Mucosa of rectum (tissue), 2 donors: ENCODE measurements around the gene SMIM5.

Experiments used
- H3K27ac ChIP-seq, 2 donors: one replicate each; pipeline ENCODE4 v1.7.0; 2013; ENCODE audit warnings: inconsistent platforms in 2 of 2, low read depth in 2 of 2, low read length in 2 of 2
- H3K27me3 ChIP-seq, 2 donors: one replicate each; pipeline ENCODE4 v1.7.0; 2013; ENCODE audit warnings: low read length in 2 of 2; ENCODE audit not compliant: control insufficient read depth in 2 of 2, insufficient read depth in 2 of 2
- H3K36me3 ChIP-seq, 2 donors: one replicate each; pipeline ENCODE4 v1.7.0; 2013; ENCODE audit warnings: low read length in 2 of 2; ENCODE audit not compliant: control insufficient read depth in 2 of 2, insufficient read depth in 2 of 2
- H3K4me1 ChIP-seq, 2 donors: one replicate each; pipeline ENCODE4 v1.7.0; 2013; ENCODE audit warnings: low read length in 2 of 2, mild to moderate bottlenecking in 1 of 2; ENCODE audit not compliant: control insufficient read depth in 2 of 2, insufficient read depth in 2 of 2
- H3K4me3 ChIP-seq, 2 donors: one replicate each; pipeline ENCODE4 v1.7.0; 2013; ENCODE audit warnings: low read length in 2 of 2
- H3K9ac ChIP-seq, 2 donors: one replicate each; pipeline ENCODE4 v1.7.0; 2013; ENCODE audit warnings: low read length in 2 of 2, low read depth in 1 of 2, mild to moderate bottlenecking in 1 of 2
- H3K9me3 ChIP-seq, 2 donors: one replicate each; pipeline ENCODE4 v1.7.0; 2013; ENCODE audit warnings: low read length in 2 of 2; ENCODE audit not compliant: control insufficient read depth in 2 of 2
- donor health status: healthy.
- donor health status: Normal muscosa, but diverticular disease.

The SMIM5 gene

GRCh38 chr17:75679706-75680211 lies 46.5 kb downstream of the SMIM5 start:
- no peaks in the 10 kb centered on the region for H3K27me3 ChIP-seq
- H3K4me1 ChIP-seq: peaks cover 10 to 27% of the 10 kb centered on the region in 2 donors
- H3K4me3 ChIP-seq: peak overlapping the region in 1 of 2 donors; percentile 43
- peaks cover 3 to 18% of the 10 kb centered on the region in 2 donors for H3K36me3 ChIP-seq
- H3K9me3 ChIP-seq: no peaks in the 10 kb centered on the region
- H3K27ac ChIP-seq: peak overlapping the region; percentile 64 to 83
- peak overlapping the region in 1 of 2 donors; percentile 61 for H3K9ac ChIP-seq

GRCh38 chr17:75680431-75680830 lies 47.2 kb downstream of the SMIM5 start:
- Histone ChIP-seq H3K9ac (no peak overlapping the region), H3K9me3 (no peaks in the 10 kb centered on the region), H3K27ac (peak overlapping the region; percentile 64 to 83), H3K4me3 (no peak overlapping the region), H3K4me1 (peaks cover 15 to 34% of the 10 kb centered on the region in 2 donors), H3K27me3 (no peaks in the 10 kb centered on the region), H3K36me3 (peaks cover 3 to 18% of the 10 kb centered on the region in 2 donors)

- no peaks in the 10 kb centered on the region for H3K27me3 ChIP-seq
- H3K36me3 ChIP-seq: peaks cover 0 to 15% of the 10 kb centered on the region in 2 donors
- H3K9me3 ChIP-seq: no peaks in the 10 kb centered on the region
- no peak overlapping the region for H3K4me3 ChIP-seq
- H3K4me1 ChIP-seq: peaks cover 15 to 38% of the 10 kb centered on the region in 2 donors
- no peak overlapping the region for H3K9ac ChIP-seq
- H3K27ac ChIP-seq: peak overlapping the region in 1 of 2 donors; percentile 11
Observed at GRCh38 chr17:75681289-75681688, 48.1 kb downstream of the SMIM5 start.

- peaks cover 15 to 38% of the 10 kb centered on the region in 2 donors for H3K4me1 ChIP-seq
- no peaks in the 10 kb centered on the region for H3K27me3 ChIP-seq
- H3K36me3 ChIP-seq: peaks cover 0 to 15% of the 10 kb centered on the region in 2 donors
- no peak overlapping the region for H3K9ac ChIP-seq
- peak overlapping the region; percentile 71 to 84 for H3K27ac ChIP-seq
- H3K9me3 ChIP-seq: no peaks in the 10 kb centered on the region
- no peak overlapping the region for H3K4me3 ChIP-seq
Observed at GRCh38 chr17:75683583-75683982, 50.3 kb downstream of the SMIM5 start.

GRCh38 chr17:75684249-75684648 lies 51.0 kb downstream of the SMIM5 start:
- no peaks in the 10 kb centered on the region for H3K9me3 ChIP-seq
- H3K36me3 ChIP-seq: peaks cover 0 to 17% of the 10 kb centered on the region in 2 donors
- no peaks in the 10 kb centered on the region for H3K27me3 ChIP-seq
- peak overlapping the region; percentile 71 to 84 for H3K27ac ChIP-seq
- no peak overlapping the region for H3K4me3 ChIP-seq
- H3K9ac ChIP-seq: no peak overlapping the region
- peaks cover 15 to 34% of the 10 kb centered on the region in 2 donors for H3K4me1 ChIP-seq

GRCh38 chr17:75684924-75685323 lies 51.7 kb downstream of the SMIM5 start:
- Histone ChIP-seq H3K9ac (peak overlapping the region in 1 of 2 donors; percentile 2), H3K27ac (peak overlapping the region; percentile 71 to 84)

GRCh38 chr17:75685499-75685898 lies 52.3 kb downstream of the SMIM5 start:
- Histone ChIP-seq H3K36me3 (peaks cover 0 to 16% of the 10 kb centered on the region in 2 donors), H3K9me3 (no peaks in the 10 kb centered on the region), H3K4me1 (peaks cover 16 to 29% of the 10 kb centered on the region in 2 donors), H3K27me3 (no peaks in the 10 kb centered on the region), H3K9ac (peak overlapping the region in 1 of 2 donors; percentile 32), H3K27ac (peak overlapping the region; percentile 71 to 84), H3K4me3 (no peak overlapping the region)

More at GRCh38 chr17:75684924-75685323, 51.7 kb downstream of the SMIM5 start:
- no peaks in the 10 kb centered on the region for H3K27me3 ChIP-seq
- H3K36me3 ChIP-seq: peaks cover 0 to 14% of the 10 kb centered on the region in 2 donors
- no peaks in the 10 kb centered on the region for H3K9me3 ChIP-seq
- peaks cover 16 to 29% of the 10 kb centered on the region in 2 donors for H3K4me1 ChIP-seq
- no peak overlapping the region for H3K4me3 ChIP-seq

GRCh38 chr17:75688209-75688825 lies 55.1 kb downstream of the SMIM5 start:
- Histone ChIP-seq H3K9ac (peak overlapping the region in 1 of 2 donors; percentile 5), H3K4me1 (peaks cover 18 to 39% of the 10 kb centered on the region in 2 donors), H3K27ac (peak overlapping the region in 1 of 2 donors; percentile 54), H3K4me3 (no peak overlapping the region), H3K36me3 (peaks cover 12 to 36% of the 10 kb centered on the region in 2 donors), H3K27me3 (no peaks in the 10 kb centered on the region), H3K9me3 (no peaks in the 10 kb centered on the region)

- peak overlapping the region in 1 of 2 donors; percentile 54 for H3K27ac ChIP-seq
- H3K9ac ChIP-seq: no peak overlapping the region
- H3K36me3 ChIP-seq: peaks cover 17 to 44% of the 10 kb centered on the region in 2 donors
- H3K9me3 ChIP-seq: no peaks in the 10 kb centered on the region
- no peaks in the 10 kb centered on the region for H3K27me3 ChIP-seq
- no peak overlapping the region for H3K4me3 ChIP-seq
- H3K4me1 ChIP-seq: peaks cover 18 to 29% of the 10 kb centered on the region in 2 donors
Observed at GRCh38 chr17:75689441-75689873, 56.2 kb downstream of the SMIM5 start.
